Upper lobe of left lung (tissue), 6 donors: ENCODE data around the gene SERPINI2. TPM values are rescaled to one million over a fixed set of nuclear protein-coding genes. Genes with fewer than 3 reads are reported as not detected.

Experiments
- ATAC-seq, 2 donors: fragments of 200-7000 bp; cut with Tn5 transposase; one replicate each; pipeline ENCODE4 v1.9.1; 2022; ENCODE audit warnings: mild to moderate bottlenecking in 2 of 2, moderate library complexity in 2 of 2; ENCODE audit not compliant: low FRiP score in 2 of 2
- DNase-seq, 2 donors: peaks; one replicate each; pipeline ENCODE4 v3.0.0-alpha.2; 2019 to 2020
- H3K27ac ChIP-seq, 4 donors: fragments of 200-600 bp; sonication (generic); one replicate each; pipeline ENCODE4 v1.5.1; 2016 to 2019
- H3K27me3 ChIP-seq, 4 donors: fragments of 200-600 bp; sonication (generic); one replicate each; pipeline ENCODE4 v1.5.1; 2017 to 2019
- H3K36me3 ChIP-seq, 4 donors: fragments of 200-600 bp; sonication (generic); one replicate each; pipeline ENCODE4 v1.5.1; 2016 to 2019
- H3K4me1 ChIP-seq, 4 donors: fragments of 200-600 bp; sonication (generic); one replicate each; pipeline ENCODE4 v1.5.1; 2018 to 2019
- H3K4me3 ChIP-seq, 4 donors: fragments of 200-600 bp; sonication (generic); one replicate each; pipeline ENCODE4 v1.5.1; 2017 to 2019; ENCODE audit warnings: mild to moderate bottlenecking in 2 of 4, moderate library complexity in 1 of 4
- H3K9me3 ChIP-seq, 4 donors: fragments of 200-600 bp; sonication (generic); one replicate each; pipeline ENCODE4 v1.5.1; 2018 to 2019
- EP300 ChIP-seq, 4 donors: sonication (generic); formaldehyde crosslinking; IDR thresholded peaks; one replicate each; pipeline ENCODE4 v1.5.1; 2017; ENCODE audit warnings: antibody characterized with exemption in 4 of 4, control low read depth in 2 of 4
- POLR2A ChIP-seq, 4 donors: fragments of 450-650 bp; IDR thresholded peaks; one replicate each; pipeline ENCODE4 v1.5.1; 2016 to 2017; ENCODE audit warnings: antibody characterized with exemption in 4 of 4, mild to moderate bottlenecking in 2 of 4
- POLR2AphosphoS5 ChIP-seq, 2 donors: sonication (generic); formaldehyde crosslinking; IDR thresholded peaks; one replicate each; pipeline ENCODE4 v1.5.1; 2017; ENCODE audit warnings: antibody characterized with exemption in 2 of 2
- WGBS, 2 donors: methylation state at CpG; one replicate each; pipeline ENCODE4 v1.1.5; 2017 to 2018; 5-methylcytosine and 5-hydroxymethylcytosine counted together
- total RNA-seq, 6 donors: library from RNA; depleted of rRNA in 4 of 6; stranded (reverse); fragments of >200 nt in 4 of 6; gene quantifications; one replicate each; pipeline versions ENCODE4 v1.1.0 to v1.2.1, GENCODE V29; 2016 to 2021
- TF ChIP-seq, protein P1 (sequence below), 6 experiments: fragments of 450-650 bp in 4 of 6; fragments of 200-600 bp in 2 of 6; sonication (generic) in 2 of 6; IDR thresholded peaks; one replicate each; pipeline ENCODE4 v1.5.1; 2016 to 2019; ENCODE audit warnings: antibody characterized with exemption in 6 of 6
- donor health status: DM: no; HTN: no; CAD: no; lungs with moderate emphysema.
- donor health status: DM: no; HTN: yes; CAD: no; lungs with severe emphysema.

SERPINI2 gene
- total RNA-seq, 6 donors from 2014 or later = 0.67 to 28.1 (median 1.7) TPM

GRCh38 chr3:167451282-167451681 lies 22.6 kb downstream of the SERPINI2 start:
- ATAC-seq = no peak
- DNase-seq = no peak
- Histone ChIP-seq H3K36me3 (no peaks in the 10 kb centered on the region), H3K27me3 (no peaks in the 10 kb centered on the region), H3K4me1 (no peaks in the 10 kb centered on the region), H3K9me3 (no peaks in the 10 kb centered on the region), H3K27ac (no peak overlapping the region), H3K4me3 (no peak overlapping the region)
- TF ChIP-seq EP300 (IDR thresholded peaks at IDR 0.05) (no peak), POLR2A (IDR thresholded peaks at IDR 0.05) (no peak), POLR2AphosphoS5 (IDR thresholded peaks at IDR 0.05) (no peak)
- TF ChIP-seq, protein P1, sequence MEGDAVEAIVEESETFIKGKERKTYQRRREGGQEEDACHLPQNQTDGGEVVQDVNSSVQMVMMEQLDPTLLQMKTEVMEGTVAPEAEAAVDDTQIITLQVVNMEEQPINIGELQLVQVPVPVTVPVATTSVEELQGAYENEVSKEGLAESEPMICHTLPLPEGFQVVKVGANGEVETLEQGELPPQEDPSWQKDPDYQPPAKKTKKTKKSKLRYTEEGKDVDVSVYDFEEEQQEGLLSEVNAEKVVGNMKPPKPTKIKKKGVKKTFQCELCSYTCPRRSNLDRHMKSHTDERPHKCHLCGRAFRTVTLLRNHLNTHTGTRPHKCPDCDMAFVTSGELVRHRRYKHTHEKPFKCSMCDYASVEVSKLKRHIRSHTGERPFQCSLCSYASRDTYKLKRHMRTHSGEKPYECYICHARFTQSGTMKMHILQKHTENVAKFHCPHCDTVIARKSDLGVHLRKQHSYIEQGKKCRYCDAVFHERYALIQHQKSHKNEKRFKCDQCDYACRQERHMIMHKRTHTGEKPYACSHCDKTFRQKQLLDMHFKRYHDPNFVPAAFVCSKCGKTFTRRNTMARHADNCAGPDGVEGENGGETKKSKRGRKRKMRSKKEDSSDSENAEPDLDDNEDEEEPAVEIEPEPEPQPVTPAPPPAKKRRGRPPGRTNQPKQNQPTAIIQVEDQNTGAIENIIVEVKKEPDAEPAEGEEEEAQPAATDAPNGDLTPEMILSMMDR (IDR thresholded peaks at IDR 0.05) = no peak
- WGBS, 2 donors = 52 to 83% methylated on average over 1 of the region's 1 CpG

DNA sequence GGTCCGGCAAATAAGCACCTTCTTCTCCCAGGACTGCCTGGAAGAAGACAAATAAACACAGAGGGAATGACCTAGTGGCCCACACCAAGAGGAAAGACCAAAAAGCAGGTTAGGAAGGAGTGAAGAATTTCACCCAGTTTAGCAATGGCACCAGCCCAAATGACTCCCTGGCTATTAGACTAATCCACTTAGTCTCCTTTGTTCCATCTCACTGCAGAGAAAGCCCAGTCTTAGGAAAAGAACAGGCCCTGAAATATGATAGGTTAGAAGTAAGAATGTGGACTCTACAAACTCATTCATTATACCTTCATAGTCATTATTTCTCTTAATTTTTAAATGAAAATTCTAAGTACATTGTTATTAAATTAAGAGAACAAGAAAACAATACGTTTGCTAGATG lies 23.2 kb downstream of the SERPINI2 start:
- DNase-seq = no peak
- Histone ChIP-seq H3K27me3 (no peaks in the 10 kb centered on the region), H3K4me3 (no peak overlapping the region), H3K27ac (no peak overlapping the region), H3K36me3 (no peaks in the 10 kb centered on the region), H3K9me3 (no peaks in the 10 kb centered on the region), H3K4me1 (no peaks in the 10 kb centered on the region)
- ATAC-seq = no peak
- TF ChIP-seq POLR2AphosphoS5 (IDR thresholded peaks at IDR 0.05) = no peak
- TF ChIP-seq, protein P1 (IDR thresholded peaks at IDR 0.05) = no peak
- no peak for TF ChIP-seq POLR2A (IDR thresholded peaks at IDR 0.05)
- no peak for TF ChIP-seq EP300 (IDR thresholded peaks at IDR 0.05)
- WGBS, 2 donors = 74 to 81% methylated on average over 2 of the region's 2 CpGs

GRCh38 chr3:167450195-167450594 lies 23.6 kb downstream of the SERPINI2 start:
- WGBS, 2 donors = 71 to 82% methylated on average over 5 of the region's 5 CpGs
- DNase-seq (no peak), ATAC-seq (no peak)
- Histone ChIP-seq H3K27me3 (no peaks in the 10 kb centered on the region), H3K4me3 (no peak overlapping the region), H3K4me1 (no peaks in the 10 kb centered on the region), H3K27ac (no peak overlapping the region), H3K9me3 (no peaks in the 10 kb centered on the region), H3K36me3 (no peaks in the 10 kb centered on the region)
- TF ChIP-seq, protein P1 (IDR thresholded peaks at IDR 0.05) = no peak
- TF ChIP-seq POLR2AphosphoS5 (IDR thresholded peaks at IDR 0.05) (no peak), POLR2A (IDR thresholded peaks at IDR 0.05) (no peak)

- ATAC-seq (no peak), DNase-seq (no peak)
- Histone ChIP-seq H3K4me3 (no peak overlapping the region), H3K36me3 (no peaks in the 10 kb centered on the region), H3K27me3 (no peaks in the 10 kb centered on the region), H3K4me1 (no peaks in the 10 kb centered on the region), H3K27ac (no peak overlapping the region), H3K9me3 (no peaks in the 10 kb centered on the region)
- no peak for TF ChIP-seq EP300 (IDR thresholded peaks at IDR 0.05)
- no peak for TF ChIP-seq POLR2A (IDR thresholded peaks at IDR 0.05)
- TF ChIP-seq, protein P1 (IDR thresholded peaks at IDR 0.05) = no peak
- TF ChIP-seq POLR2AphosphoS5 (IDR thresholded peaks at IDR 0.05) = no peak
These were observed 28.4 kb downstream of the SERPINI2 start for GRCh38 chr3:167445491-167445890.

GRCh38 chr3:167441256-167441655 lies 32.6 kb downstream of the SERPINI2 start:
- no peak overlapping the region for H3K27ac ChIP-seq
- H3K4me3 ChIP-seq = no peak overlapping the region
- no peaks in the 10 kb centered on the region for H3K27me3 ChIP-seq
- no peaks in the 10 kb centered on the region for H3K4me1 ChIP-seq
- DNase-seq = no peak
- TF ChIP-seq POLR2A (IDR thresholded peaks at IDR 0.05) = no peak
- no peak for TF ChIP-seq POLR2AphosphoS5 (IDR thresholded peaks at IDR 0.05)
- TF ChIP-seq EP300 (IDR thresholded peaks at IDR 0.05) = no peak
- TF ChIP-seq, protein P1 (IDR thresholded peaks at IDR 0.05) = no peak
- ATAC-seq = no peak
- H3K36me3 ChIP-seq = no peaks in the 10 kb centered on the region
- WGBS, 2 donors = 56 to 57% methylated on average over 2 of the region's 2 CpGs
- no peaks in the 10 kb centered on the region for H3K9me3 ChIP-seq
